GM12892 (cell line): ENCODE data around the gene ADAMTS10.

Experiments
- POLR2A ChIP-seq: IDR thresholded peaks from 2 replicates; pipeline ENCODE4 v1.6.1; 2011; ENCODE audit warnings: low read depth, low read length, control low read depth
- POLR2AphosphoS5 ChIP-seq: IDR thresholded peaks from 2 replicates; pipeline ENCODE4 v1.6.1; 2011; ENCODE audit warnings: low read depth, low read length, control low read depth

GRCh38 chr19:8544168-8544567 lies 66.3 kb downstream of the ADAMTS10 start:
- TF ChIP-seq POLR2AphosphoS5 = no peak
- no peak for TF ChIP-seq POLR2A
